Esophagus squamous epithelium (tissue), 4 donors: ENCODE results near the gene ARVCF.

ENCODE experiments used
- CTCF ChIP-seq, 6 experiments: fragments of 450-650 bp in 4 of 6; fragments of 200-600 bp in 2 of 6; sonication (generic) in 2 of 6; IDR thresholded peaks; one replicate each; pipeline ENCODE4 v1.5.1; 2016 to 2019; ENCODE audit warnings: antibody characterized with exemption in 6 of 6, mild to moderate bottlenecking in 4 of 6, moderate library complexity in 4 of 6
- POLR2A ChIP-seq, 4 donors: fragments of 450-650 bp; IDR thresholded peaks; one replicate each; pipeline ENCODE4 v1.6.1; 2017; ENCODE audit warnings: antibody characterized with exemption in 4 of 4, mild to moderate bottlenecking in 4 of 4, moderate library complexity in 3 of 4

- no peak for TF ChIP-seq CTCF (IDR thresholded peaks at IDR 0.05)
- TF ChIP-seq POLR2A (IDR thresholded peaks at IDR 0.05), result no peak
Measured at GRCh38 chr22:19972251-19972650, 44.4 kb downstream of the ARVCF start.
